GM23338 (cell line): ENCODE results near the gene ITGA4. TPM values are rescaled to one million over a fixed set of nuclear protein-coding genes. Genes with fewer than 3 reads are reported as not detected.

ENCODE experiments used
- ATAC-seq: fragments of 200-7000 bp; cut with Tn5 transposase; 3 replicates; pipeline ENCODE4 v1.9.1; 2020
- DNase-seq: peaks from one replicate; pipeline ENCODE4 v3.0.0-alpha.2; 2015; ENCODE audit warnings: low spot score
- H2AFZ ChIP-seq: fragments of 200-600 bp; sonication (generic); 2 replicates; pipeline ENCODE4 v1.8.0; 2016; ENCODE audit warnings: antibody characterized with exemption, mild to moderate bottlenecking, moderate library complexity
- H3F3A ChIP-seq: fragments of 200-600 bp; sonication (generic); replicated peaks from 2 replicates; pipeline ENCODE4 v1.8.0; 2017; ENCODE audit warnings: antibody characterized with exemption, mixed run types, low read depth
- H3K27ac ChIP-seq: fragments of 200-600 bp; sonication (generic); 2 replicates; pipeline ENCODE4 v1.6.1; 2016; ENCODE audit warnings: low read depth
- H3K27me3 ChIP-seq: fragments of 200-600 bp; sonication (generic); 2 replicates; pipeline ENCODE4 v1.8.0; 2016; ENCODE audit warnings: mild to moderate bottlenecking, mixed run types, moderate library complexity; ENCODE audit not compliant: insufficient read depth
- H3K36me3 ChIP-seq: fragments of 200-600 bp; sonication (generic); 2 replicates; pipeline ENCODE4 v1.8.0; 2016; ENCODE audit warnings: mild to moderate bottlenecking; ENCODE audit not compliant: insufficient read depth
- H3K4me1 ChIP-seq: fragments of 200-600 bp; sonication (generic); 2 replicates; pipeline ENCODE4 v1.8.0; 2016; ENCODE audit warnings: mild to moderate bottlenecking, moderate library complexity; ENCODE audit not compliant: insufficient read depth
- H3K4me2 ChIP-seq: fragments of 200-600 bp; sonication (generic); 2 replicates; pipeline ENCODE4 v1.7.1; 2017; ENCODE audit warnings: mixed run types
- H3K4me3 ChIP-seq: fragments of 200-600 bp; sonication (generic); 2 replicates; pipeline ENCODE4 v1.6.1; 2016; ENCODE audit warnings: mixed run types
- H3K79me2 ChIP-seq: fragments of 200-600 bp; sonication (generic); replicated peaks from 2 replicates; pipeline ENCODE4 v1.8.0; 2017; ENCODE audit warnings: mild to moderate bottlenecking; ENCODE audit not compliant: insufficient read depth
- H3K9me2 ChIP-seq: fragments of 200-600 bp; sonication (generic); 2 replicates; pipeline ENCODE4 v1.8.0; 2017; ENCODE audit not compliant: insufficient read depth
- H4K20me1 ChIP-seq: fragments of 200-600 bp; sonication (generic); replicated peaks from 2 replicates; pipeline ENCODE4 v1.8.0; 2017; ENCODE audit warnings: mild to moderate bottlenecking; ENCODE audit not compliant: insufficient read depth
- H3K27ac Mint-ChIP-seq: 2 replicates; pipeline ENCODE4 v1.8.0; 2020; ENCODE audit warnings: inconsistent platforms, mild to moderate bottlenecking, moderate library complexity, mixed read lengths
- H3K27me3 Mint-ChIP-seq: 3 replicates; pipeline ENCODE4 v1.8.0; 2022; ENCODE audit warnings: low read depth, mild to moderate bottlenecking, moderate library complexity, mixed read lengths, inconsistent platforms; ENCODE audit not compliant: insufficient read depth, poor library complexity
- H3K36me3 Mint-ChIP-seq: 3 replicates; pipeline ENCODE4 v1.8.0; 2021; ENCODE audit warnings: low read depth, mild to moderate bottlenecking, inconsistent platforms, moderate library complexity, mixed read lengths
- H3K4me1 Mint-ChIP-seq: 3 replicates; pipeline ENCODE4 v1.8.0; 2020; ENCODE audit warnings: mild to moderate bottlenecking, inconsistent platforms, mixed read lengths
- H3K4me3 Mint-ChIP-seq: 3 replicates; pipeline ENCODE4 v1.8.0; 2021; ENCODE audit warnings: moderate library complexity, mild to moderate bottlenecking, inconsistent platforms, mixed read lengths
- H3K9me3 Mint-ChIP-seq: 3 replicates; pipeline ENCODE4 v1.8.0; 2020; ENCODE audit warnings: moderate library complexity, mild to moderate bottlenecking, inconsistent platforms, mixed read lengths
- CREB1 ChIP-seq: fragments of 250-450 bp; sonication (Bioruptor Pico); IDR thresholded peaks from 2 replicates; pipeline ENCODE4 v1.5.0; 2020; ENCODE audit warnings: low read depth, mild to moderate bottlenecking, moderate library complexity
- EZH2 ChIP-seq: fragments of 200-600 bp; sonication (generic); IDR thresholded peaks from one replicate; pipeline ENCODE4 v1.8.0; 2017; ENCODE audit warnings: antibody characterized with exemption, mild to moderate bottlenecking, low read depth; ENCODE audit not compliant: unreplicated experiment
- EZH2phosphoT487 ChIP-seq: fragments of 200-600 bp; sonication (generic); IDR thresholded peaks from one replicate; pipeline ENCODE4 v1.8.1; 2018; ENCODE audit warnings: antibody characterized with exemption; ENCODE audit not compliant: unreplicated experiment
- JUNB ChIP-seq: IDR thresholded peaks from one replicate; pipeline ENCODE4 v1.6.1; 2016; ENCODE audit warnings: antibody characterized with exemption; ENCODE audit not compliant: unreplicated experiment
- NANOG ChIP-seq: IDR thresholded peaks from 2 replicates; pipeline ENCODE4 v1.6.1; 2016; ENCODE audit warnings: antibody characterized with exemption, borderline replicate concordance
- POLR2AphosphoS5 ChIP-seq: IDR thresholded peaks from 2 replicates; pipeline ENCODE4 v1.6.1; 2016; ENCODE audit warnings: antibody characterized with exemption, low read depth
- STAT1 ChIP-seq: IDR thresholded peaks from one replicate; pipeline ENCODE4 v1.6.1; 2016; ENCODE audit warnings: antibody characterized with exemption; ENCODE audit not compliant: unreplicated experiment
- ZNF114 ChIP-seq: fragments of 250-450 bp; sonication (Bioruptor Pico); IDR thresholded peaks from 2 replicates; pipeline ENCODE4 v1.5.0; 2020; ENCODE audit warnings: mild to moderate bottlenecking, moderate library complexity
- ZNF331 ChIP-seq: fragments of 250-450 bp; sonication (Bioruptor Pico); IDR thresholded peaks from 2 replicates; pipeline ENCODE4 v1.5.0; 2020; ENCODE audit warnings: low read depth, mild to moderate bottlenecking, moderate library complexity
- polyA plus RNA-seq: library from polyadenylated mRNA; unstranded; fragments of >200 nt; fragmentation: Nextera tagmentation; extraction: Ambion mirVana; gene quantifications from 2 replicates; pipeline ENCODE4 v1.2.1, GENCODE V29; 2016
- total RNA-seq: library from RNA; depleted of rRNA; stranded (reverse); fragments of >200 nt; shearing (Covaris generic); gene quantifications from 2 replicates; pipeline ENCODE4 v1.2.3, GENCODE V29; 2014
- TF ChIP-seq, protein P1 (sequence below): fragments of 250-450 bp; sonication (Bioruptor Pico); IDR thresholded peaks from 2 replicates; pipeline ENCODE4 v1.5.0; 2020; ENCODE audit warnings: mild to moderate bottlenecking, moderate library complexity
- TF ChIP-seq, protein P2 (sequence below), 2 experiments: fragments of 200-600 bp in 1 of 2; sonication (generic) in 1 of 2; conservative IDR thresholded peaks; 2 replicates each; pipeline versions ENCODE4 v1.5.1 to v1.6.1; 2016 to 2017; ENCODE audit warnings: antibody characterized with exemption in 2 of 2, low read depth in 2 of 2, mild to moderate bottlenecking in 2 of 2, moderate library complexity in 1 of 2
- TF ChIP-seq, protein P3 (sequence below): IDR thresholded peaks from 2 replicates; pipeline ENCODE4 v1.6.1; 2016; ENCODE audit warnings: antibody characterized with exemption
- TF ChIP-seq, protein P4 (sequence below): IDR thresholded peaks from one replicate; pipeline ENCODE4 v1.6.1; 2018; ENCODE audit warnings: antibody characterized with exemption; ENCODE audit not compliant: unreplicated experiment

Gene ITGA4
- total and polyA plus RNA-seq, 2 experiments from 2014 or later, result 1.2 to 4.6 TPM

DNA sequence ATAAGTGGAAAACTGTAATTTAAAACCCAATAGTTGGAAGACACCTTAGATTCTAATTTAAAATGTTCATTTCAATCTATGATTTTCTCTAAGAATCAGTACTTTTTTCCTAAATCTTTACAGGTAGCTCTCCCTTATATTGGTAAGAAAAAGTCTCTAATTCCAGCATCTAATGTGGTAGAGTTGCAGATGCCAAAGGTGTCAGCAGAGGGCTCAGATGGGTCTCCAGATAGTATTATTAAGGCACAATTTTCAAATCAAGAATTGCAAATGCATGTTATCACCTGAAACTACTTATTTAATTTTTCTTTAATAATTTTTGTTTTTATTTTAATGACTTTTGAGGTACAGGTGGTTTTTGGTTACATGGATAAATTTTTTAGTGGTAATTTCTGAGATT is 25.5 kb upstream of the ITGA4 start:
- H3K4me1 ChIP-seq, result peaks cover 3% of the 10 kb centered on the region; the same call in 1 of the 2 replicates
- H3K4me3 Mint-ChIP-seq, result no peak overlapping the region
- no peaks in the 10 kb centered on the region for H3K27me3 Mint-ChIP-seq
- H3K36me3 Mint-ChIP-seq, result peaks cover 7% of the 10 kb centered on the region; the same call in 1 of the 3 replicates
- peaks cover 3% of the 10 kb centered on the region; the same call in 1 of the 3 replicates for H3K9me3 Mint-ChIP-seq
- ATAC-seq (no peak), DNase-seq (no peak)
- H3K4me3 ChIP-seq, result no peak overlapping the region
- H3K9me2 ChIP-seq, result no peaks in the 10 kb centered on the region
- H3K79me2 ChIP-seq, result no peaks in the 10 kb centered on the region
- no peaks in the 10 kb centered on the region for H3F3A ChIP-seq
- no peak overlapping the region for H2AFZ ChIP-seq
- H3K27ac Mint-ChIP-seq, result no peak overlapping the region
- TF ChIP-seq ZNF331, result no peak
- TF ChIP-seq, protein P1, sequence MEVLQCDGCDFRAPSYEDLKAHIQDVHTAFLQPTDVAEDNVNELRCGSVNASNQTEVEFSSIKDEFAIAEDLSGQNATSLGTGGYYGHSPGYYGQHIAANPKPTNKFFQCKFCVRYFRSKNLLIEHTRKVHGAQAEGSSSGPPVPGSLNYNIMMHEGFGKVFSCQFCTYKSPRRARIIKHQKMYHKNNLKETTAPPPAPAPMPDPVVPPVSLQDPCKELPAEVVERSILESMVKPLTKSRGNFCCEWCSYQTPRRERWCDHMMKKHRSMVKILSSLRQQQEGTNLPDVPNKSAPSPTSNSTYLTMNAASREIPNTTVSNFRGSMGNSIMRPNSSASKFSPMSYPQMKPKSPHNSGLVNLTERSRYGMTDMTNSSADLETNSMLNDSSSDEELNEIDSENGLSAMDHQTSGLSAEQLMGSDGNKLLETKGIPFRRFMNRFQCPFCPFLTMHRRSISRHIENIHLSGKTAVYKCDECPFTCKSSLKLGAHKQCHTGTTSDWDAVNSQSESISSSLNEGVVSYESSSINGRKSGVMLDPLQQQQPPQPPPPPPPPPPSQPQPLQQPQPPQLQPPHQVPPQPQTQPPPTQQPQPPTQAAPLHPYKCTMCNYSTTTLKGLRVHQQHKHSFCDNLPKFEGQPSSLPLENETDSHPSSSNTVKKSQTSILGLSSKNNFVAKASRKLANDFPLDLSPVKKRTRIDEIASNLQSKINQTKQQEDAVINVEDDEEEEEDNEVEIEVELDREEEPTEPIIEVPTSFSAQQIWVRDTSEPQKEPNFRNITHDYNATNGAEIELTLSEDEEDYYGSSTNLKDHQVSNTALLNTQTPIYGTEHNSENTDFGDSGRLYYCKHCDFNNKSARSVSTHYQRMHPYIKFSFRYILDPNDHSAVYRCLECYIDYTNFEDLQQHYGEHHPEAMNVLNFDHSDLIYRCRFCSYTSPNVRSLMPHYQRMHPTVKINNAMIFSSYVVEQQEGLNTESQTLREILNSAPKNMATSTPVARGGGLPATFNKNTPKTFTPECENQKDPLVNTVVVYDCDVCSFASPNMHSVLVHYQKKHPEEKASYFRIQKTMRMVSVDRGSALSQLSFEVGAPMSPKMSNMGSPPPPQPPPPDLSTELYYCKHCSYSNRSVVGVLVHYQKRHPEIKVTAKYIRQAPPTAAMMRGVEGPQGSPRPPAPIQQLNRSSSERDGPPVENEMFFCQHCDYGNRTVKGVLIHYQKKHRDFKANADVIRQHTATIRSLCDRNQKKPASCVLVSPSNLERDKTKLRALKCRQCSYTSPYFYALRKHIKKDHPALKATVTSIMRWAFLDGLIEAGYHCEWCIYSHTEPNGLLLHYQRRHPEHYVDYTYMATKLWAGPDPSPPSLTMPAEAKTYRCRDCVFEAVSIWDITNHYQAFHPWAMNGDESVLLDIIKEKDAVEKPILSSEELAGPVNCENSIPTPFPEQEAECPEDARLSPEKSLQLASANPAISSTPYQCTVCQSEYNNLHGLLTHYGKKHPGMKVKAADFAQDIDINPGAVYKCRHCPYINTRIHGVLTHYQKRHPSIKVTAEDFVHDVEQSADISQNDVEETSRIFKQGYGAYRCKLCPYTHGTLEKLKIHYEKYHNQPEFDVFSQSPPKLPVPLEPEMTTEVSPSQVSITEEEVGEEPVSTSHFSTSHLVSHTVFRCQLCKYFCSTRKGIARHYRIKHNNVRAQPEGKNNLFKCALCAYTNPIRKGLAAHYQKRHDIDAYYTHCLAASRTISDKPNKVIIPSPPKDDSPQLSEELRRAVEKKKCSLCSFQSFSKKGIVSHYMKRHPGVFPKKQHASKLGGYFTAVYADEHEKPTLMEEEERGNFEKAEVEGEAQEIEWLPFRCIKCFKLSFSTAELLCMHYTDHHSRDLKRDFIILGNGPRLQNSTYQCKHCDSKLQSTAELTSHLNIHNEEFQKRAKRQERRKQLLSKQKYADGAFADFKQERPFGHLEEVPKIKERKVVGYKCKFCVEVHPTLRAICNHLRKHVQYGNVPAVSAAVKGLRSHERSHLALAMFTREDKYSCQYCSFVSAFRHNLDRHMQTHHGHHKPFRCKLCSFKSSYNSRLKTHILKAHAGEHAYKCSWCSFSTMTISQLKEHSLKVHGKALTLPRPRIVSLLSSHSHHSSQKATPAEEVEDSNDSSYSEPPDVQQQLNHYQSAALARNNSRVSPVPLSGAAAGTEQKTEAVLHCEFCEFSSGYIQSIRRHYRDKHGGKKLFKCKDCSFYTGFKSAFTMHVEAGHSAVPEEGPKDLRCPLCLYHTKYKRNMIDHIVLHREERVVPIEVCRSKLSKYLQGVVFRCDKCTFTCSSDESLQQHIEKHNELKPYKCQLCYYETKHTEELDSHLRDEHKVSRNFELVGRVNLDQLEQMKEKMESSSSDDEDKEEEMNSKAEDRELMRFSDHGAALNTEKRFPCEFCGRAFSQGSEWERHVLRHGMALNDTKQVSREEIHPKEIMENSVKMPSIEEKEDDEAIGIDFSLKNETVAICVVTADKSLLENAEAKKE, result no peak
- TF ChIP-seq CREB1 (CRISPR knock-in tag), result no peak
- no peak for TF ChIP-seq NANOG
- TF ChIP-seq, protein P2, sequence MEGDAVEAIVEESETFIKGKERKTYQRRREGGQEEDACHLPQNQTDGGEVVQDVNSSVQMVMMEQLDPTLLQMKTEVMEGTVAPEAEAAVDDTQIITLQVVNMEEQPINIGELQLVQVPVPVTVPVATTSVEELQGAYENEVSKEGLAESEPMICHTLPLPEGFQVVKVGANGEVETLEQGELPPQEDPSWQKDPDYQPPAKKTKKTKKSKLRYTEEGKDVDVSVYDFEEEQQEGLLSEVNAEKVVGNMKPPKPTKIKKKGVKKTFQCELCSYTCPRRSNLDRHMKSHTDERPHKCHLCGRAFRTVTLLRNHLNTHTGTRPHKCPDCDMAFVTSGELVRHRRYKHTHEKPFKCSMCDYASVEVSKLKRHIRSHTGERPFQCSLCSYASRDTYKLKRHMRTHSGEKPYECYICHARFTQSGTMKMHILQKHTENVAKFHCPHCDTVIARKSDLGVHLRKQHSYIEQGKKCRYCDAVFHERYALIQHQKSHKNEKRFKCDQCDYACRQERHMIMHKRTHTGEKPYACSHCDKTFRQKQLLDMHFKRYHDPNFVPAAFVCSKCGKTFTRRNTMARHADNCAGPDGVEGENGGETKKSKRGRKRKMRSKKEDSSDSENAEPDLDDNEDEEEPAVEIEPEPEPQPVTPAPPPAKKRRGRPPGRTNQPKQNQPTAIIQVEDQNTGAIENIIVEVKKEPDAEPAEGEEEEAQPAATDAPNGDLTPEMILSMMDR (conservative IDR thresholded peaks at IDR 0.05; ENCODE audit: low read depth in 2 of 2), result no peak; a peak in 1 of 4 replicates
- no peak for TF ChIP-seq ZNF114 (CRISPR knock-in tag)
- TF ChIP-seq, protein P3, sequence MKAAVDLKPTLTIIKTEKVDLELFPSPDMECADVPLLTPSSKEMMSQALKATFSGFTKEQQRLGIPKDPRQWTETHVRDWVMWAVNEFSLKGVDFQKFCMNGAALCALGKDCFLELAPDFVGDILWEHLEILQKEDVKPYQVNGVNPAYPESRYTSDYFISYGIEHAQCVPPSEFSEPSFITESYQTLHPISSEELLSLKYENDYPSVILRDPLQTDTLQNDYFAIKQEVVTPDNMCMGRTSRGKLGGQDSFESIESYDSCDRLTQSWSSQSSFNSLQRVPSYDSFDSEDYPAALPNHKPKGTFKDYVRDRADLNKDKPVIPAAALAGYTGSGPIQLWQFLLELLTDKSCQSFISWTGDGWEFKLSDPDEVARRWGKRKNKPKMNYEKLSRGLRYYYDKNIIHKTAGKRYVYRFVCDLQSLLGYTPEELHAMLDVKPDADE, result no peak
- TF ChIP-seq, protein P4, sequence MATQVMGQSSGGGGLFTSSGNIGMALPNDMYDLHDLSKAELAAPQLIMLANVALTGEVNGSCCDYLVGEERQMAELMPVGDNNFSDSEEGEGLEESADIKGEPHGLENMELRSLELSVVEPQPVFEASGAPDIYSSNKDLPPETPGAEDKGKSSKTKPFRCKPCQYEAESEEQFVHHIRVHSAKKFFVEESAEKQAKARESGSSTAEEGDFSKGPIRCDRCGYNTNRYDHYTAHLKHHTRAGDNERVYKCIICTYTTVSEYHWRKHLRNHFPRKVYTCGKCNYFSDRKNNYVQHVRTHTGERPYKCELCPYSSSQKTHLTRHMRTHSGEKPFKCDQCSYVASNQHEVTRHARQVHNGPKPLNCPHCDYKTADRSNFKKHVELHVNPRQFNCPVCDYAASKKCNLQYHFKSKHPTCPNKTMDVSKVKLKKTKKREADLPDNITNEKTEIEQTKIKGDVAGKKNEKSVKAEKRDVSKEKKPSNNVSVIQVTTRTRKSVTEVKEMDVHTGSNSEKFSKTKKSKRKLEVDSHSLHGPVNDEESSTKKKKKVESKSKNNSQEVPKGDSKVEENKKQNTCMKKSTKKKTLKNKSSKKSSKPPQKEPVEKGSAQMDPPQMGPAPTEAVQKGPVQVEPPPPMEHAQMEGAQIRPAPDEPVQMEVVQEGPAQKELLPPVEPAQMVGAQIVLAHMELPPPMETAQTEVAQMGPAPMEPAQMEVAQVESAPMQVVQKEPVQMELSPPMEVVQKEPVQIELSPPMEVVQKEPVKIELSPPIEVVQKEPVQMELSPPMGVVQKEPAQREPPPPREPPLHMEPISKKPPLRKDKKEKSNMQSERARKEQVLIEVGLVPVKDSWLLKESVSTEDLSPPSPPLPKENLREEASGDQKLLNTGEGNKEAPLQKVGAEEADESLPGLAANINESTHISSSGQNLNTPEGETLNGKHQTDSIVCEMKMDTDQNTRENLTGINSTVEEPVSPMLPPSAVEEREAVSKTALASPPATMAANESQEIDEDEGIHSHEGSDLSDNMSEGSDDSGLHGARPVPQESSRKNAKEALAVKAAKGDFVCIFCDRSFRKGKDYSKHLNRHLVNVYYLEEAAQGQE, result no peak
- no peak for TF ChIP-seq POLR2AphosphoS5
- no peak for TF ChIP-seq STAT1
- TF ChIP-seq EZH2, result no peak
- no peak for TF ChIP-seq JUNB
- TF ChIP-seq EZH2phosphoT487, result no peak
- H3K27ac ChIP-seq, result no peak overlapping the region
- H3K36me3 ChIP-seq, result no peaks in the 10 kb centered on the region
- H3K4me2 ChIP-seq, result no peak overlapping the region
- no peaks in the 10 kb centered on the region for H4K20me1 ChIP-seq
- H3K4me1 Mint-ChIP-seq, result peaks cover 4% of the 10 kb centered on the region; the same call in 2 of the 3 replicates
- H3K27me3 ChIP-seq, result no peaks in the 10 kb centered on the region
